ENCODE results near the gene APLNR. TPM values are rescaled to one million over a fixed set of nuclear protein-coding genes. Genes with fewer than 3 reads are reported as not detected.

APLNR gene
- total and polyA plus RNA-seq, 2 of the 8 experiments (the other 6 are each of a cell fraction or from before 2014, with no cell fraction given): 0.80 TPM; not detected in 1

Other genes with a start within 250 kb of the APLNR start
- not detected in 2 replicates for gene OR5AK2, start 248.3 kb downstream of the APLNR start, total RNA-seq (2021; fragmentation: NEBNext Ultra II Directional; extraction: Animal tissue kit (Norgen Biotek cat#: 25700))
- gene OR5AK2, start 248.3 kb downstream of the APLNR start, polyA plus RNA-seq (2011; rRNA removed): not detected in 2 replicates
- 1.1 and 1.4 TPM in 2 replicates for gene LRRC55, start 55.3 kb downstream of the APLNR start, total RNA-seq (2021; fragmentation: NEBNext Ultra II Directional; extraction: Animal tissue kit (Norgen Biotek cat#: 25700))
- 0.62 and 0.64 TPM in 2 replicates for gene LRRC55, start 55.3 kb downstream of the APLNR start, polyA plus RNA-seq (2011; rRNA removed)
- 122 TPM in 2 replicates for gene TNKS1BP1, start 87.7 kb upstream of the APLNR start, total RNA-seq (2021; fragmentation: NEBNext Ultra II Directional; extraction: Animal tissue kit (Norgen Biotek cat#: 25700))
- gene TNKS1BP1, start 87.7 kb upstream of the APLNR start, polyA plus RNA-seq (2011; rRNA removed): 50.0 and 72.3 TPM in 2 replicates
- gene SSRP1, start 98.6 kb upstream of the APLNR start, total RNA-seq (2021; fragmentation: NEBNext Ultra II Directional; extraction: Animal tissue kit (Norgen Biotek cat#: 25700)): 259 and 261 TPM in 2 replicates
- gene SSRP1, start 98.6 kb upstream of the APLNR start, polyA plus RNA-seq (2011; rRNA removed): 281 and 364 TPM in 2 replicates
- 0.29 and 0.47 TPM in 2 replicates for gene P2RX3, start 101.1 kb upstream of the APLNR start, total RNA-seq (2021; fragmentation: NEBNext Ultra II Directional; extraction: Animal tissue kit (Norgen Biotek cat#: 25700))
- 0.45 and 1.1 TPM in 2 replicates for gene P2RX3, start 101.1 kb upstream of the APLNR start, polyA plus RNA-seq (2011; rRNA removed)
- gene PRG3, start 143.9 kb upstream of the APLNR start, total RNA-seq (2021; fragmentation: NEBNext Ultra II Directional; extraction: Animal tissue kit (Norgen Biotek cat#: 25700)): not detected in 2 replicates
- gene PRG3, start 143.9 kb upstream of the APLNR start, polyA plus RNA-seq (2011; rRNA removed): not detected in 2 replicates
- not detected in 2 replicates for gene PRG2, start 153.4 kb upstream of the APLNR start, total RNA-seq (2021; fragmentation: NEBNext Ultra II Directional; extraction: Animal tissue kit (Norgen Biotek cat#: 25700))
- 0.32 and 0.61 TPM in 2 replicates for gene PRG2, start 153.4 kb upstream of the APLNR start, polyA plus RNA-seq (2011; rRNA removed)
- gene SLC43A3, start 189.9 kb upstream of the APLNR start, total RNA-seq (2021; fragmentation: NEBNext Ultra II Directional; extraction: Animal tissue kit (Norgen Biotek cat#: 25700)): 31.8 and 32.5 TPM in 2 replicates
- 61.1 and 67.8 TPM in 2 replicates for gene SLC43A3, start 189.9 kb upstream of the APLNR start, polyA plus RNA-seq (2011; rRNA removed)
- gene RTN4RL2, start 223.3 kb upstream of the APLNR start, total RNA-seq (2021; fragmentation: NEBNext Ultra II Directional; extraction: Animal tissue kit (Norgen Biotek cat#: 25700)): 23.7 and 24.4 TPM in 2 replicates
- 11.4 and 17.3 TPM in 2 replicates for gene RTN4RL2, start 223.3 kb upstream of the APLNR start, polyA plus RNA-seq (2011; rRNA removed)